HG03469 (cell line): ENCODE measurements around the gene ITPKB.
A peak's percentile ranks its signal among the peaks of the same experiment; 100 is the strongest.

Experiments
- ATAC-seq: cut with Tn5 transposase; IDR thresholded peaks from one replicate; pipeline ENCODE4 v1.9.1; 2021; ENCODE audit warnings: mild to moderate bottlenecking, moderate library complexity, moderate number of reproducible peaks; ENCODE audit not compliant: unreplicated experiment

The ITPKB gene

DNA sequence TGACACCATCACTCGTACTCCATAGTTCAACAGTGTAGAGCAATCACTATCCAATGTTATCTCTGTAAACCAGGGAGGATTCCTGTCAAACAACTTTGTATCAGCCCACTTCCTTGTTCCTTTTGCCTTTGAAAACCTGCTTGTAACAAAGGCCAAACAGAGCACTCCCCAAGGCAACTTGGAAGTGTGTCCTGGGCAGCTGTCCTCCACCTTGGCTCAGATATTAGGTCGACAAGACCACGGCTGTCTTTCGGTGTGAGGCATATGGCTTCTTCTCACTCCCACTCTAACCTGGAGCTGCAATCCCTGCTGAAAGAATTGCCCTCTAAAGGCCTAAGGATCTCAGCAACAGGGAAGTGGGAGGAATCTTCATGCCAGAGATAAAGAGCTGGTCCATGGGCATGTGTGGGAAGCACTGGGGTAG is 66.7 kb downstream of the ITPKB start:
- ATAC-seq, result no peak

- ATAC-seq, result no peak
Measured at GRCh38 chr1:226671277-226671676, 67.8 kb downstream of the ITPKB start.

DNA sequence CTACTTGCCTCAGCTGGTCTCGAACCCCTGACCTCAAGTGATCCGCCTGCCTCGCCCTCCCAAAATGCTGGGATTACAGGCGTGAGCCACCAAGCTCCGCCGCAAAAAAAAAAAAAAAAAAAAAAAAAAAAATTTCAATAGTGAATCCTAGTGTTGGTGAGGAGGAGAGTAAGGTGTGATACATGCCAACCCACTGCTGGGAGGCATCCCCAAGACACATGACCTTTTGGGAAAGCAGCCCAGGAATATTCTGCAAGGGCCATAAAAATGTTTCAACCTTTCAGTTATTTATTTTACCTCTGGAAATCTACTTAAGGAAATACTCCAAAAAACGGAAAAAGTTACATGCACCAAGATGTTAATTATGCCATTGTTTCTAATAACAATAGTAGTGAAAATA is 69.0 kb downstream of the ITPKB start:
- no peak for ATAC-seq

DNA sequence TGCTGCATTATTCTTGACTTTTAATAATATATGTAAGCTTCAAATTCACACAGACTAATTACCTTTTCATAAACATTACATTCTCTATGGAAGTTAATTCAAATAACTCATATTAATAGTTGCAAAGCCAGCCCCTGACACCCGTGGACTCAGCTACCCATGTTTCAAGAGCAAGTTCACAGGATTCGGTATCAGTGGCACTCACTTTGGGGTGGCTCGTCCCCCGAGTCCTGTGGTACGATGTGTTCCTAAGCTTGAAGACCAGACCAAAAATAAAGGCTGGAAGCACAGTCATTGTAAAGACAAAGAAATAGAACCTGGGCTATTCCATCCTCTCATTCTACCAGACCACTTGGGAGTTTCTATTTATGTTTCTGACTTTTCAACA is 70.9 kb downstream of the ITPKB start:
- no peak for ATAC-seq

DNA sequence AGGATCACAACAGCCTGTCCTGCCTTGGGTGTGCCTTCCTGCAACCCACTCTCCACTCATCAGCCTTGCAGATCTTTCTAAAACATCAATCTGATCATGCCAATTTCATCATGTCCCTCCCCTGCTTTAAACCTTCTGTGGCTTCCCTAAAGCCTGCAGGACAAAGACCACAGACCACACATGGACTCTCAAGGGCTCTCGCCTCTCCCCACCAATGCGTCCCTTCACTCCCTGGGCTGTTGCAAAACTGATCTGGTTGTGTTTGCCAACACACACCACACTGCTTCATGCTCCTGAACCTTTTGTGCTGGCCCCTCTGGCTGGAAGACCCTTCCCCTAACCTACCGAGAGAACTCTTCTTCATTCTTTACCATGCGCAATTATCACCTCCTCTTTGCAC is 72.4 kb downstream of the ITPKB start:
- no peak for ATAC-seq

- no peak for ATAC-seq
Measured at GRCh38 chr1:226666164-226666506, 72.9 kb downstream of the ITPKB start.

- no peak for ATAC-seq
Measured at GRCh38 chr1:226665505-226666163, 73.4 kb downstream of the ITPKB start.

DNA sequence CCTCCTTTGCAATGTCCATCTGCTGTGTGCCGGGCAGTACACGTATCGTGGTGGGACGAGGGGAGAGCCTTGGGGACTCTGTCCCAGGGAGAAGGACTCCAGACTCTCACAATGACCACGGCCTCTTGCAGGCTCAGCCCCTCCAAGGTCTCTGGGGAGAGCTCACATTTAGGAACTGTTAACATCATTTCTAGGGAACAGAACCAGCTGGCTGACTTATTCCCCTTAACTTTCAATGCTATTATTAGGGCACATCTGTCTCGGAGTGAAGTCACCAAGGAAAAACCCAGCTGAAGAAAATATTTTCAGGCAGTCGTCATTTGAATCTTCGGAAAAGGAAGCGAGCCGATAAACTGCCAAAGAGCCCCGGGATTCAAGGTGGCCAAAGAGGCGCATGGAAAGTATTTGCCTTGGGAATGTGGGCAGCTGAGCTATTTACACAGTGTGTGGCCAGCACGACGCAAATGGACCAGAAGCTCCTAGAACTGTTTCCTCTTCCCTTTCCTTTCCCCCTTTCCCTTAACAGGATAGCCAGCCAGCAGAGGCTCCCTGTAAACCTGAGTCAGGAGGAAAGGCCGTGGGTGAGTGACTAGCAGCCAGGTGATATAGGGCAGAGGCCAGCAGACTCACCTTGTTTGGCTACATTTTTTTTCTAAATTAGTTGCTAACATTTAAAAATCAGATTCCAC is 74.5 kb downstream of the ITPKB start:
- ATAC-seq, result no peak

DNA sequence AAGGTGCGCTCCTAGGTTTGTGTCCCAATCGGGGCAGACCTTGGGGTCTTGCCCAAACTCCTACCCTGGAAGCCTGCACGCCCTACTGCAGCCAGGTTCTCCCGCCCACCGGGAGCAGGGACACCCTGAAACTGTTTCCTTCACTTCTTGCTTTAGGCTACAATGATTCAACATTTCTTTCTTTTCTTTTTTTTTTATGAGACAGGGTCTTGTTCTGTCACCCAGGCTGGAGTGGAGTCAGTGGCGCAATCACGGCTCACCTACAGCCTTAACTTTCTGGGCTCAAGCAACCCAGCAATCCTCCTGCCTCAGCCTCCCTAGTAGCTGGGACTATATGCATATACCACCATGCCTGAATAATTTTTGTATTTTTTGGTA is 75.8 kb downstream of the ITPKB start:
- no peak for ATAC-seq

DNA sequence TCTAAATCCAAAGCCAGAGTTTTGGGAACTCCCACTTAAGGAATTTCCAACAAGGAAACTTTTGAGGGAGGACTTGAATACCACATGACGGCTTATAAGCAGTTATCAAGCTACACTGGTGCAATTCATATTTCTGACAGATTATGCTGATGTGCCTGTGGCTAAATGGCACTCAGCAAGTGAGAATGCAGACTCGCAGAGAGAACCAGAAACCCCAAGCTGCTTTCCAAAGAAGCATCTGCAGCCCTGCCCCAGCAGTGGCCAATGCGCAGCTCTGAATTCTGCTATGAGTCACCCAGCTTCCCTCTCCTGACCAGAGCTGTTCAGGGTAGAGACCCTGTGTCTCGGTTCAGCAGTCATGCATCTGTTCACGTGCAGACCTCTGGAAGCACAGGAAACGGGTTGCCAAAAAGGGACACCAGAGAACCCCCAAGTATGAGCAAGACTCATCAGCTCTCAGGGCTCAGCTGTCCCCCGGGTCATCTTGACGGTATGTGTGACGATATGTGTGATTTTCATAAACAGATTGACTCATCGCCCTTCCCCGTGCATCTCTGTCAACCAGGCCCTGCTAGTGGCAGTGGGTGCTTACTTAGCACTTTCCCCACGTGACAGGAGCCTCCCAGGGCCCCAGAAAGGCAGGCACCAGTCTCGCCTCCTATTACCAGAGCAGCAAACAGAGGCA is 76.3 kb downstream of the ITPKB start:
- peak; percentile 87 for ATAC-seq

- no peak for ATAC-seq
Measured at GRCh38 chr1:226661965-226662364, 77.1 kb downstream of the ITPKB start.

- ATAC-seq, result no peak
Measured at GRCh38 chr1:226661271-226661670, 77.8 kb downstream of the ITPKB start.

GRCh38 chr1:226660410-226661182 is 78.5 kb downstream of the ITPKB start:
- ATAC-seq, result no peak

- no peak for ATAC-seq
Measured at GRCh38 chr1:226659641-226660040, 79.4 kb downstream of the ITPKB start.

- no peak for ATAC-seq
Measured at GRCh38 chr1:226659136-226659535, 79.9 kb downstream of the ITPKB start.

GRCh38 chr1:226658546-226659125 is 80.4 kb downstream of the ITPKB start:
- no peak for ATAC-seq

- ATAC-seq, result no peak
Measured at GRCh38 chr1:226657895-226658545, 81.1 kb downstream of the ITPKB start.

- ATAC-seq, result no peak
Measured at GRCh38 chr1:226656601-226657277, 82.3 kb downstream of the ITPKB start.

DNA sequence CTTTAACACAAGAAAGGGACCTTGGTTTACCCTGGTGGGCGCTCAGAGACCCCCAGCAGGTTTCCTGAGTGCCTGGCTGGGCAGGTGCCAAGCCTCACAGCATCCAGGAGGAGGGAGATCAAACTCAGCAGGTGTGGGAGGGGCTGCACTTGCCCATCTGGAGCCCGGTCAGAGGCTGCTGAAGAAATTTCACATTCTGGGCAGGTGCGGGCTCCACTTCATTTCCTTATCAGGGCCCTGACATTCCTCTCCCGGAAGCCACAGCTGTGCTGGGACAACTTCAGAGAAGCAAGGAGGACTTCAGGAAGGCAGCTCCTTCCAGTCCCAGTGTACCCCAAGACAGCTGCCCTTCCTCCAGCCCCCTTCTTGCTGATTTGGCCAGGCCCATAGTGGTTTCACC is 82.9 kb downstream of the ITPKB start:
- ATAC-seq, result no peak
